Measurements from ENCODE around the gene TEX51.

- TF ChIP-seq CTCF (IDR thresholded peaks at IDR 0.05): no peak
- no peak for TF ChIP-seq ZFX (IDR thresholded peaks at IDR 0.05; ENCODE audit: borderline replicate concordance)
Measured at GRCh38 chr2:126893606-126894005, 5.1 kb upstream of the TEX51 start.
